ENCODE measurements around the gene S100G. TPM values are rescaled to one million over a fixed set of nuclear protein-coding genes. Genes with fewer than 3 reads are reported as not detected.

Gene S100G
- polyA plus RNA-seq, 1 of the 3 experiments (the other 2 are of a cell fraction) = not detected

GRCh38 chrX:16671005-16671404 lies 21.0 kb downstream of the S100G start (continued):
- TF ChIP-seq, protein P1, sequence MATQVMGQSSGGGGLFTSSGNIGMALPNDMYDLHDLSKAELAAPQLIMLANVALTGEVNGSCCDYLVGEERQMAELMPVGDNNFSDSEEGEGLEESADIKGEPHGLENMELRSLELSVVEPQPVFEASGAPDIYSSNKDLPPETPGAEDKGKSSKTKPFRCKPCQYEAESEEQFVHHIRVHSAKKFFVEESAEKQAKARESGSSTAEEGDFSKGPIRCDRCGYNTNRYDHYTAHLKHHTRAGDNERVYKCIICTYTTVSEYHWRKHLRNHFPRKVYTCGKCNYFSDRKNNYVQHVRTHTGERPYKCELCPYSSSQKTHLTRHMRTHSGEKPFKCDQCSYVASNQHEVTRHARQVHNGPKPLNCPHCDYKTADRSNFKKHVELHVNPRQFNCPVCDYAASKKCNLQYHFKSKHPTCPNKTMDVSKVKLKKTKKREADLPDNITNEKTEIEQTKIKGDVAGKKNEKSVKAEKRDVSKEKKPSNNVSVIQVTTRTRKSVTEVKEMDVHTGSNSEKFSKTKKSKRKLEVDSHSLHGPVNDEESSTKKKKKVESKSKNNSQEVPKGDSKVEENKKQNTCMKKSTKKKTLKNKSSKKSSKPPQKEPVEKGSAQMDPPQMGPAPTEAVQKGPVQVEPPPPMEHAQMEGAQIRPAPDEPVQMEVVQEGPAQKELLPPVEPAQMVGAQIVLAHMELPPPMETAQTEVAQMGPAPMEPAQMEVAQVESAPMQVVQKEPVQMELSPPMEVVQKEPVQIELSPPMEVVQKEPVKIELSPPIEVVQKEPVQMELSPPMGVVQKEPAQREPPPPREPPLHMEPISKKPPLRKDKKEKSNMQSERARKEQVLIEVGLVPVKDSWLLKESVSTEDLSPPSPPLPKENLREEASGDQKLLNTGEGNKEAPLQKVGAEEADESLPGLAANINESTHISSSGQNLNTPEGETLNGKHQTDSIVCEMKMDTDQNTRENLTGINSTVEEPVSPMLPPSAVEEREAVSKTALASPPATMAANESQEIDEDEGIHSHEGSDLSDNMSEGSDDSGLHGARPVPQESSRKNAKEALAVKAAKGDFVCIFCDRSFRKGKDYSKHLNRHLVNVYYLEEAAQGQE (IDR thresholded peaks at IDR 0.05; ENCODE audit: low read depth, low read length) = no peak

DNA sequence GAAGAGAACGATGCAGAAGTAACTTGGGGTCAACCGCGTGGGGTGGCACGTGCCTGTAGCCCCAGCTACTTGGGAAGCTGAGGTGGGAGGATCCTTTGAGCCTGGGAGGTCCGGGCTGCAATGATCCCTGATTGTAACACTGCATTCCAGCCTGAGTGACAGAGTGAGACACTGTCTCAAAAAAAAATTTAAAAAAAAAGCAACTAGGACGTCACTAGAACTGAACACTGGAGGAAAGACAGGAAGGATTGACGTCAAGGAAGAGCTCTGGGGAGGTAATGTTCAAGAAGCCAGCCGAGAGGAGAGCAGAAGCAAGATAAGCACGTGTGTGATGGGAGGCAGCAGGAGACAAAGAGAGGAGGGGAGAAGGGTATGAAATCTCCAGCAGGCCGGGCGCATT lies 28.7 kb downstream of the S100G start:
- CTCF ChIA-PET = no interaction called here
- H3K4me1 ChIP-seq (ENCODE audit: control insufficient read depth in 1 of 2, insufficient read depth in 2 of 2, low read depth in 1 of 2, low read length in 1 of 2) = no peaks in the 10 kb centered on the region
- WGBS (ENCODE audit: low lambda C conversion rate) = 70% methylated on average over 11 of the region's 11 CpGs
- no peak overlapping the region for H3K4me3 ChIP-seq (ENCODE audit: low read depth in 2 of 2, low read length in 1 of 2)
- no peaks in the 10 kb centered on the region for H3F3A ChIP-seq (replicated peaks; ENCODE audit: insufficient read depth)
- no peaks in the 10 kb centered on the region for H4K20me1 ChIP-seq (ENCODE audit: insufficient read depth)
- H3K9me3 ChIP-seq = no peaks in the 10 kb centered on the region
- TF ChIP-seq, protein P2, sequence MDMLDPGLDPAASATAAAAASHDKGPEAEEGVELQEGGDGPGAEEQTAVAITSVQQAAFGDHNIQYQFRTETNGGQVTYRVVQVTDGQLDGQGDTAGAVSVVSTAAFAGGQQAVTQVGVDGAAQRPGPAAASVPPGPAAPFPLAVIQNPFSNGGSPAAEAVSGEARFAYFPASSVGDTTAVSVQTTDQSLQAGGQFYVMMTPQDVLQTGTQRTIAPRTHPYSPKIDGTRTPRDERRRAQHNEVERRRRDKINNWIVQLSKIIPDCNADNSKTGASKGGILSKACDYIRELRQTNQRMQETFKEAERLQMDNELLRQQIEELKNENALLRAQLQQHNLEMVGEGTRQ (IDR thresholded peaks at IDR 0.05; ENCODE audit: borderline replicate concordance, low read depth, low read length) = no peak
- no peak for TF ChIP-seq EP300 (IDR thresholded peaks at IDR 0.05; ENCODE audit: borderline replicate concordance in 1 of 2, low read depth in 1 of 2, low read length in 1 of 2)
- TF ChIP-seq RFX5 (IDR thresholded peaks at IDR 0.05; ENCODE audit: low read length) = no peak
- no peak for TF ChIP-seq ELF1 (IDR thresholded peaks at IDR 0.05)
- no peak for TF ChIP-seq RCOR1 (IDR thresholded peaks at IDR 0.05; ENCODE audit: low read length)
- no peak for TF ChIP-seq EZH2phosphoT487 (IDR thresholded peaks at IDR 0.05; ENCODE audit: borderline replicate concordance, low read depth)
- no peak for TF ChIP-seq SIN3A (IDR thresholded peaks at IDR 0.05; ENCODE audit: borderline replicate concordance, low read depth, low read length)
- no peak for TF ChIP-seq TAF1 (IDR thresholded peaks at IDR 0.05; ENCODE audit: borderline replicate concordance, low read depth, low read length)
- TF ChIP-seq FOXJ3 (CRISPR knock-in tag; IDR thresholded peaks at IDR 0.05) = no peak
- TF ChIP-seq RAD21 (IDR thresholded peaks at IDR 0.05; ENCODE audit: low read length) = no peak
- TF ChIP-seq FOXM1 (IDR thresholded peaks at IDR 0.05; ENCODE audit: low read depth) = no peak
- DNase-seq = no peak
- H3K36me3 ChIP-seq (replicated peaks in 1 of 2; ENCODE audit: control insufficient read depth in 1 of 2, insufficient read depth in 2 of 2, low read length in 1 of 2) = peaks cover 22 to 39% of the 10 kb centered on the region in 2 experiments
- H3K9me2 ChIP-seq = no peaks in the 10 kb centered on the region
- no peak overlapping the region for H3K27ac ChIP-seq (ENCODE audit: low read depth in 2 of 2, low read length in 1 of 2)
- H3K9ac ChIP-seq = no peak overlapping the region
- POLR2A ChIA-PET = no interaction called here
- no peak overlapping the region for H2AFZ ChIP-seq (ENCODE audit: low read depth)
- no peaks in the 10 kb centered on the region for H3K27me3 ChIP-seq (ENCODE audit: insufficient read depth)
- no peak overlapping the region for H3K4me2 ChIP-seq
- no peaks in the 10 kb centered on the region for H3K79me2 ChIP-seq (ENCODE audit: insufficient read depth)
